Measurements from ENCODE around the gene ADAM15.
A peak's percentile ranks its signal among the peaks of the same experiment; 100 is the strongest.

ADAM15 gene

DNA sequence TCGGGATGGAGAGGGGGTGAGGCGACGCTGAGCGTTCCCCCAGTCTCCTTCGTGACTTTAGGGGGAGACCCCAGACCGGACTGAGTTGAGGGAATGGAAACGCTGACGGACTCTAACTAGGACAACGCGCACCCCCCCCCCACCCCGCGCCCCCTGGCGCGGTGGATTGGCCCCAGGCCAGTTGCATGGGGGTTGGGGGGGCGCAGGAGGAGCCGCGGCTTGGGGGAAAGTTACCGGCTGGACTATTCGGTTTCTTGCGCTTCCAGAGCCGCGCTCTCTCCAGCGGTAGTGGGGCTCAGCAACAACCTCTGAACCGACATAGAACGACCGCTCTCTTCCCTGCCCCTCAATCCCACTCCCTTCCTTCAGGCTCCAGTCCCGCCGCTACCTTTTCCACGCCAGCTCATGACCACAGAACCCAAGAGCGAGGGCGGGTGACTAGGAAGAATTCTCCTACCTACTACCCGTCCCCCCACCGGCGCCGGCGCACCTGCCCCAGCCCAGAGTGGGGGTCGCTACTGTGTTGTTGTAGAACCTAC, 47.8 kb upstream of the ADAM15 start:
- Histone ChIP-seq H3K36me3 (ENCODE audit: control insufficient read depth, insufficient read depth, low read length) (no peaks in the 10 kb centered on the region), H3K27ac (peak overlapping the region; percentile 69)
- TF ChIP-seq, protein P1, sequence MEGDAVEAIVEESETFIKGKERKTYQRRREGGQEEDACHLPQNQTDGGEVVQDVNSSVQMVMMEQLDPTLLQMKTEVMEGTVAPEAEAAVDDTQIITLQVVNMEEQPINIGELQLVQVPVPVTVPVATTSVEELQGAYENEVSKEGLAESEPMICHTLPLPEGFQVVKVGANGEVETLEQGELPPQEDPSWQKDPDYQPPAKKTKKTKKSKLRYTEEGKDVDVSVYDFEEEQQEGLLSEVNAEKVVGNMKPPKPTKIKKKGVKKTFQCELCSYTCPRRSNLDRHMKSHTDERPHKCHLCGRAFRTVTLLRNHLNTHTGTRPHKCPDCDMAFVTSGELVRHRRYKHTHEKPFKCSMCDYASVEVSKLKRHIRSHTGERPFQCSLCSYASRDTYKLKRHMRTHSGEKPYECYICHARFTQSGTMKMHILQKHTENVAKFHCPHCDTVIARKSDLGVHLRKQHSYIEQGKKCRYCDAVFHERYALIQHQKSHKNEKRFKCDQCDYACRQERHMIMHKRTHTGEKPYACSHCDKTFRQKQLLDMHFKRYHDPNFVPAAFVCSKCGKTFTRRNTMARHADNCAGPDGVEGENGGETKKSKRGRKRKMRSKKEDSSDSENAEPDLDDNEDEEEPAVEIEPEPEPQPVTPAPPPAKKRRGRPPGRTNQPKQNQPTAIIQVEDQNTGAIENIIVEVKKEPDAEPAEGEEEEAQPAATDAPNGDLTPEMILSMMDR (IDR thresholded peaks at IDR 0.05), result no peak

DNA sequence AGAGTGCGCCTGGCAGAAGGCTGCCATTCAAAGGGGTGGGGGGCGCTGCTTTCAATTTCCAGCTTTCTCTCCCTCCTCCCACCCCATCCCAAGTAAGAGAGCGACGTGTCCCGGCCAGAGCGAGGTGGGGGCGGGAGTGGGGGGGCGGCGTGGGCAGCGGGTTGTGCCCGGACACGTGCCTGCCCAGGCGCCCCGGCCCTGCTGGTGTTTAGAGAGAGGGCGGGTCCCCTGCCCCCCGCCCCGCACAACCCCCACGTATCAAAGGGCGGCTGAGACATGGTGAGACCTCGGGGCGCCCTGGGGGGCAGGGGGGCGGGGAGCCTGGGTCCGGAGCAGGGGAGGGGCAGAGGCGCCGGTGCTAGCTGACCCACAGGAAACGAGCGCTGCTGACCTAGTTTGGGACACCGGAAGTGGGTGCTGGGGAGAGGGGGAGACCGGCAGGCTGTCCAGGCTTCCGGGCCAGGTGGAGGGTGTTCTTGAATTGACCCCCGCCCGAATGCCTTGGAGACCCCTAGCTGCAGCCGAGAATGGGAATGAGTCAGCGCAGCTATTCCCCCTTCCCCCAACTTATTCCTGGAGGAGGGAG, 47.3 kb upstream of the ADAM15 start:
- H3K36me3 ChIP-seq (ENCODE audit: control insufficient read depth, insufficient read depth, low read length), result no peaks in the 10 kb centered on the region
- peaks cover 10% of the 10 kb centered on the region for H3K4me1 ChIP-seq
- TF ChIP-seq, protein P1 (IDR thresholded peaks at IDR 0.05), result no peak

More for the DNA sequence above, 47.8 kb upstream of the ADAM15 start:
- peaks cover 5% of the 10 kb centered on the region for H3K4me1 ChIP-seq
- H2AFZ ChIP-seq, result peak overlapping the region; percentile 42
- no peaks in the 10 kb centered on the region for H3K27me3 ChIP-seq (ENCODE audit: control insufficient read depth, insufficient read depth, low read length)
- H3K9ac ChIP-seq, result no peak overlapping the region
- H3K4me2 ChIP-seq (ENCODE audit: low read length), result peak overlapping the region; percentile 99
- H3K9me3 ChIP-seq (ENCODE audit: control insufficient read depth, low read length), result no peaks in the 10 kb centered on the region
- peaks cover 7% of the 10 kb centered on the region for H3K79me2 ChIP-seq
- peak overlapping the region; percentile 99 for H3K4me3 ChIP-seq (ENCODE audit: low read depth, low read length)

DNA sequence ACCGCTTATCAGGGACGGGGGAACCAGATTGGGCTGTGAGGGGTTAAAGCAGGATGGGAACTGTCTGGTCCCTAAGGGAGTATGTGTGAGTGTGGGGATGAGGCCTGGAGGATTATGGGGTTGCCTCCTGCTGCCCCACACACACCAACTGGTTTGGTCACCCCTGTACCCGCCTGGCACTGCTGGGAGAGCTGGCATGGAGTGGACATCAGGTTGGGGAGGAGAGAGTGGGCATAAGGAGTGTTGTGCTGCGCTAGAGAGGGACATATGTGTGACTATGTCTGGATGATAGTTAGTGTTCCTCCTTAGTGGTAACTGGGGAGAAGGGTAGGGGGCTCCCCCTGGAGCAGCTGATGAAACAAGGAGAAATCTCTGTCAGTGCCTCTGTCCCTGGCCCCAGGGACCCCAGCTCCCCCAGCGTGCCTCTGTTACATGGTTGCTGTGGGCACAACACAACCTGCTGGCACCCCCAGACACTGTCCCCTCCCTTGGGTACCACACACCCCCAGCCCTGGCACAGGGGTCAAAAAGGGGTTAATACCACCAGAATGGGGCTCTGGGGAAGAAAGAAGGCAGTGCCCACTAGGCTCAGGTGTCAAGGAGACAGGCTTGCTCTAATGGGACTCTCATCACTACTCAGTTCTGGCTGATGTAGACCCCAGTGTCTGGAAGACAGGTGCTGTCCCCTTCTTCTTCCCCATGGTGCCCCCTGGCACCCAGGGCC, 46.6 kb upstream of the ADAM15 start:
- Histone ChIP-seq H2AFZ (no peak overlapping the region), H3K36me3 (ENCODE audit: control insufficient read depth, insufficient read depth, low read length) (no peaks in the 10 kb centered on the region), H3K4me1 (peaks cover 10% of the 10 kb centered on the region), H3K79me2 (peaks cover 7% of the 10 kb centered on the region), H3K27me3 (ENCODE audit: control insufficient read depth, insufficient read depth, low read length) (no peaks in the 10 kb centered on the region), H3K4me3 (ENCODE audit: low read depth, low read length) (peak overlapping the region; percentile 99), H3K9ac (no peak overlapping the region), H3K9me3 (ENCODE audit: control insufficient read depth, low read length) (no peaks in the 10 kb centered on the region), H3K27ac (peak overlapping the region; percentile 69), H3K4me2 (ENCODE audit: low read length) (peak overlapping the region; percentile 99)
- TF ChIP-seq, protein P1 (IDR thresholded peaks at IDR 0.05), result no peak

More for the DNA sequence above, 47.3 kb upstream of the ADAM15 start:
- H3K27me3 ChIP-seq (ENCODE audit: control insufficient read depth, insufficient read depth, low read length), result no peaks in the 10 kb centered on the region
- H3K4me2 ChIP-seq (ENCODE audit: low read length), result peak overlapping the region; percentile 99
- H2AFZ ChIP-seq, result peak overlapping the region; percentile 42
- H3K9ac ChIP-seq, result no peak overlapping the region
- H3K79me2 ChIP-seq, result peaks cover 7% of the 10 kb centered on the region
- H3K27ac ChIP-seq, result peak overlapping the region; percentile 69
- H3K4me3 ChIP-seq (ENCODE audit: low read depth, low read length), result peak overlapping the region; percentile 99
- H3K9me3 ChIP-seq (ENCODE audit: control insufficient read depth, low read length), result no peaks in the 10 kb centered on the region

DNA sequence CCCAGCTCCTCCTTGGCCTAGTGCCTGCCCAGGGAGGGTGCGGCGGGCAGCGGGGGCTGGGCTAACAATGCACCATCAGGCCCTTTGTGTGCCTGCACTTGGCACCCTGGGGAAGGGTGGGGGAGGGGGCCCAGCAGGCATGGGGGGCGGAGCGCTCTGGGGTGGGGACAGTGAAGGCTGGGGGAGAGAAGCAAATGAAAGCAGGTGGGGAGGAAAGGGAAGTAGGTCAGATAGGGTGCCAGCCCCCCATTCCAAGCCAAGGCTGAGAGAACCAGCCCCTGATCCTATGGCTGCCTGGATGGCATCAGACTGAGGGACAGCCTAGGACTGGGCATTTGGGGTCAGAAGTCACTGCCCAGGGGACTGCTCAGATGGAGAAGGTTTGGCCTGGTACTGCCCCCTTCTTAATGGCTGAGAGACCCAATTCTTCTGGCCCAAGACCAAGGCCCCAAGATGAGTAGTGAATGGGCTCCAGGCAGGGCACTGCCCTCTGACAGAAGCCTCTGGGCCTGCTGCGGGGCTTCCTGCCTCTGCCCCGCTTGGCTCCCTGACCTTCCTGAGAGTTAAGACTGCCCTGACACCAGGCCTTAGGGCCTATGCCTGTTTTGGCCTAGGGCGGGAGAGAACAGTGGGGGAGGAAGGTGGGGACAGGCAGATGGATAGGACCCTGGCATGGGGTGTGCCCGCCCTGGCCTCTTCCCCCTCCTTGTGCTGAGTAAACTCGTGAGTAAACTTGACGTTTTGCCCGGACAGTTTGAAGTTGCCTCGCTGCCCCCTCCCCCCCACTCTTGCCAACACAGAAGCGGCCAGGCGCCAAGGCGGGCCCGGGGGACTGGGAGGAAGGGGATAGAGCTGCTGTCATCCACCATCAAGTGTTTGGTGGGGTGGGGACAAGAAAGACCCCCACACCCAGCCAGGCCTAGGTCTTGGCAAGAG, 45.8 kb upstream of the ADAM15 start:
- peak overlapping the region; percentile 99 for H3K4me3 ChIP-seq (ENCODE audit: low read depth, low read length)
- H3K9me3 ChIP-seq (ENCODE audit: control insufficient read depth, low read length), result no peaks in the 10 kb centered on the region
- H3K79me2 ChIP-seq, result peaks cover 7% of the 10 kb centered on the region
- TF ChIP-seq, protein P1 (IDR thresholded peaks at IDR 0.05), result no peak
- peaks cover 10% of the 10 kb centered on the region for H3K4me1 ChIP-seq
- H3K27me3 ChIP-seq (ENCODE audit: control insufficient read depth, insufficient read depth, low read length), result no peaks in the 10 kb centered on the region
- H3K9ac ChIP-seq, result no peak overlapping the region
- no peaks in the 10 kb centered on the region for H3K36me3 ChIP-seq (ENCODE audit: control insufficient read depth, insufficient read depth, low read length)
- peak overlapping the region; percentile 99 for H3K4me2 ChIP-seq (ENCODE audit: low read length)
- H3K27ac ChIP-seq, result peak overlapping the region; percentile 54
- no peak overlapping the region for H2AFZ ChIP-seq
